ENCODE results near the gene RNF121. TPM values are rescaled to one million over a fixed set of nuclear protein-coding genes. Genes with fewer than 3 reads are reported as not detected.
"Not testable (repeated sequence)": the region's sequence is repeated elsewhere in the genome, so short reads cannot be mapped to it uniquely, and the experiment has no call there.

RNF121 gene
- total RNA-seq, result 23.0 TPM
- long read RNA-seq, transcript RNF121-201 (9 exons, 2,625 nt), result major isoform, 5 of 5 reads
- long read RNA-seq, partial matches to known transcripts, result 0 of 5 reads
- long read RNA-seq, other reads (novel, unspliced or antisense), result 0 of 5 reads

GRCh38 chr11:71928737-71929443 lies at the start of gene RNF121:
Gene RNF121, plus strand, starts transcription at chr11:71929046. Its CDS starts 16 bp downstream, at chr11:71929062.
- intact Hi-C loops (cut with DNase I), result loop anchor here (5.0 to 10.0 kb wide), 3 partner anchors 142 to 494 kb away; partner anchors contain the start of gene INPPL1
- ATAC-seq (peak; percentile 99), DNase-seq (ENCODE audit: missing footprints) (peak; percentile 98)

GRCh38 chr11:71885806-71886205 lies 43.0 kb upstream of the RNF121 start:
- ATAC-seq; DNase-seq (ENCODE audit: missing footprints); intact Hi-C loops (cut with DNase I): not testable (repeated sequence)

- ATAC-seq; intact Hi-C loops (cut with DNase I): not testable (repeated sequence)
Observed at GRCh38 chr11:71888335-71889010, 40.4 kb upstream of the RNF121 start.

GRCh38 chr11:71889181-71889872 lies 39.5 kb upstream of the RNF121 start:
- intact Hi-C loops (cut with DNase I); DNase-seq (ENCODE audit: missing footprints); ATAC-seq: not testable (repeated sequence)

More at GRCh38 chr11:71888335-71889010, 40.4 kb upstream of the RNF121 start:
- DNase-seq (ENCODE audit: missing footprints), result not testable (repeated sequence)

GRCh38 chr11:71895961-71896360 lies 32.9 kb upstream of the RNF121 start:
- ATAC-seq (no peak), DNase-seq (ENCODE audit: missing footprints) (no peak)
- intact Hi-C loops (cut with DNase I), result no loop called here

GRCh38 chr11:71901137-71901536 lies 27.7 kb upstream of the RNF121 start:
- intact Hi-C loops (cut with DNase I); ATAC-seq; DNase-seq (ENCODE audit: missing footprints): not testable (repeated sequence)

- ATAC-seq, result no peak
Observed at GRCh38 chr11:71908218-71908617, 20.6 kb upstream of the RNF121 start.

GRCh38 chr11:71910775-71911174 lies 18.1 kb upstream of the RNF121 start:
- ATAC-seq; DNase-seq (ENCODE audit: missing footprints); intact Hi-C loops (cut with DNase I): not testable (repeated sequence)

More at GRCh38 chr11:71908218-71908617, 20.6 kb upstream of the RNF121 start:
- intact Hi-C loops (cut with DNase I), result no loop called here
- DNase-seq (ENCODE audit: missing footprints), result no peak

- intact Hi-C loops (cut with DNase I); ATAC-seq; DNase-seq (ENCODE audit: missing footprints): not testable (repeated sequence)
Observed at GRCh38 chr11:71911321-71911985, 17.4 kb upstream of the RNF121 start.

GRCh38 chr11:71911986-71912340 lies 16.9 kb upstream of the RNF121 start:
- ATAC-seq; intact Hi-C loops (cut with DNase I); DNase-seq (ENCODE audit: missing footprints): not testable (repeated sequence)

GRCh38 chr11:71913756-71914526 lies 14.9 kb upstream of the RNF121 start:
- ATAC-seq (no peak), DNase-seq (ENCODE audit: missing footprints) (no peak)
- intact Hi-C loops (cut with DNase I), result no loop called here

GRCh38 chr11:71914617-71915189 lies 14.1 kb upstream of the RNF121 start:
- intact Hi-C loops (cut with DNase I), result no loop called here
- no peak for ATAC-seq

GRCh38 chr11:71917646-71918140 lies 11.2 kb upstream of the RNF121 start:
- intact Hi-C loops (cut with DNase I), result no loop called here
- no peak for DNase-seq (ENCODE audit: missing footprints)
- ATAC-seq, result no peak

More at GRCh38 chr11:71914617-71915189, 14.1 kb upstream of the RNF121 start:
- no peak for DNase-seq (ENCODE audit: missing footprints)

GRCh38 chr11:71927820-71928736 lies 768 bp upstream of the RNF121 start, which contains the start of gene XNDC1N:
Gene XNDC1N, minus strand, starts transcription at chr11:71928594. Its CDS starts 5,241 bp downstream, at chr11:71923353.
- intact Hi-C loops (cut with DNase I), result loop anchor here (5.0 to 10.0 kb wide), 3 partner anchors 141 to 493 kb away; partner anchors contain the start of gene INPPL1
- DNase-seq (ENCODE audit: missing footprints), result peak; percentile 78
- peak; percentile 92 for ATAC-seq

GRCh38 chr11:71929491-71929890 lies 645 bp downstream of the RNF121 start:
- DNase-seq (ENCODE audit: missing footprints) (no peak), ATAC-seq (no peak)
- intact Hi-C loops (cut with DNase I), result loop anchor here (5.0 to 10.0 kb wide), 3 partner anchors 142 to 495 kb away; partner anchors contain the start of gene INPPL1
